Measurements from ENCODE around the gene PPFIA2. TPM values are rescaled to one million over a fixed set of nuclear protein-coding genes. Genes with fewer than 3 reads are reported as not detected.

The PPFIA2 gene
- total RNA-seq, 4 donors from 2014 or later = 1.7 to 3.9 (median 2.0) TPM

- Histone ChIP-seq H3K4me1 (no peaks in the 10 kb centered on the region), H3K4me3 (replicated peaks in 1 of 3) (no peak overlapping the region), H3K27me3 (no peaks in the 10 kb centered on the region), H3K36me3 (no peaks in the 10 kb centered on the region), H3K27ac (no peak overlapping the region), H3K9me3 (no peaks in the 10 kb centered on the region)
- intact Hi-C loops (cut with DNase I) = no loop called here
- 75 to 79% methylated on average over 3 of the region's 3 CpGs for WGBS, 2 donors
- DNase-seq = no peak
- TF ChIP-seq CTCF (IDR thresholded peaks at IDR 0.05) (no peak), POLR2A (IDR thresholded peaks at IDR 0.05) (no peak)
Observed at GRCh38 chr12:81573228-81573627, 185.9 kb downstream of the PPFIA2 start.

DNA sequence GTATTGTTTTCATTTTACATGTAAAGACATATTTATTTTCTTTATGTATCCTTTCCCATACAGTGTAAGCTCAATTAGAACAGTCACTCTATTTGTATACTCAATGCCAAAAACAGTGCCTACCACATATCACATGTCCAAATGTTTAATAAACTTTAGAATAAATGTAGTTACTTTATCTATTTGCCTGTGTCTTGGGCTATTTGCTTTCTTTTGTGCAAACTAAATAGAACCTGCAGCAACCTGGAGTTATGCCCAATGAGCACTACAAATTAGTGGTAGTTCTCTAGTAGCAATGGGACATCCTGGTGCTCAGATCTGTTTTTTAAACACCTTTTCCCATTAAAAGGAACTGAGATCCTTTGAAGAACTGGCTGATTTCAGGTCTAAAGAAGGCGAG is 186.7 kb downstream of the PPFIA2 start:
- intact Hi-C loops (cut with DNase I) = no loop called here
- no peaks in the 10 kb centered on the region for H3K9me3 ChIP-seq
- H3K36me3 ChIP-seq = no peaks in the 10 kb centered on the region
- WGBS, 2 donors = 52 to 61% methylated on average over 1 of the region's 1 CpG
- no peak overlapping the region for H3K27ac ChIP-seq
- no peak for DNase-seq
- H3K4me1 ChIP-seq = no peaks in the 10 kb centered on the region
- H3K27me3 ChIP-seq = no peaks in the 10 kb centered on the region
- TF ChIP-seq CTCF (IDR thresholded peaks at IDR 0.05) (no peak), POLR2A (IDR thresholded peaks at IDR 0.05) (no peak)
- no peak overlapping the region for H3K4me3 ChIP-seq (replicated peaks in 1 of 3)

- Histone ChIP-seq H3K4me3 (replicated peaks in 1 of 3) (no peak overlapping the region), H3K9me3 (no peaks in the 10 kb centered on the region), H3K27me3 (no peaks in the 10 kb centered on the region), H3K4me1 (no peaks in the 10 kb centered on the region), H3K36me3 (no peaks in the 10 kb centered on the region), H3K27ac (no peak overlapping the region)
- intact Hi-C loops (cut with DNase I) = no loop called here
- 83 to 87% methylated on average over 2 of the region's 2 CpGs for WGBS, 2 donors
- TF ChIP-seq POLR2A (IDR thresholded peaks at IDR 0.05) (no peak), CTCF (IDR thresholded peaks at IDR 0.05) (no peak)
- DNase-seq = no peak
Observed at GRCh38 chr12:81570234-81570633, 188.9 kb downstream of the PPFIA2 start.

- TF ChIP-seq CTCF (IDR thresholded peaks at IDR 0.05) (no peak), POLR2A (IDR thresholded peaks at IDR 0.05) (no peak)
- 77 to 82% methylated on average over 2 of the region's 2 CpGs for WGBS, 2 donors
- no peaks in the 10 kb centered on the region for H3K27me3 ChIP-seq
- intact Hi-C loops (cut with DNase I) = no loop called here
- H3K4me3 ChIP-seq (replicated peaks in 1 of 3) = no peak overlapping the region
- no peaks in the 10 kb centered on the region for H3K9me3 ChIP-seq
- H3K27ac ChIP-seq = no peak overlapping the region
- no peaks in the 10 kb centered on the region for H3K4me1 ChIP-seq
- no peak for DNase-seq
- H3K36me3 ChIP-seq = no peaks in the 10 kb centered on the region
Observed at GRCh38 chr12:81564237-81564636, 194.9 kb downstream of the PPFIA2 start.

DNA sequence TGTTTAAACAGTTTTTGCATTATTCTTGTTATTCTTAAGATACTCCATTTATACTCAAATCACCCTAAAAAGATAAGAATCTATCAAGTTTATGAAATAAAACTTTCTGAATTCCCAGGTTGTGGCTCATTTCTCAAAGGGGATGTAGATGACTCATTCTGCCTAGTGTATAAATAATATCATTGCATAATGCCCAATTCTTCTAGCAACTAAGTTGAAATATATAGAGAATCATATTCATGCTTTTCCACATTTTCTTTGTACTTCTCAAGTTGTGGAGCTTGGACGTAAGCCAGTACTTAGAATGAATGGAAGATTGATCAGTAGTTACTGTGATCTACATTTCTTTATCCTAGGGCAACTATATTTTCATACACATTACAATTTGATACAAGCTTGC is 201.1 kb downstream of the PPFIA2 start:
- Histone ChIP-seq H3K9me3 (no peaks in the 10 kb centered on the region), H3K36me3 (no peaks in the 10 kb centered on the region), H3K4me1 (no peaks in the 10 kb centered on the region), H3K27me3 (no peaks in the 10 kb centered on the region), H3K4me3 (replicated peaks in 1 of 3) (no peak overlapping the region), H3K27ac (no peak overlapping the region)
- DNase-seq = no peak
- intact Hi-C loops (cut with DNase I) = no loop called here
- WGBS, 2 donors = 85 to 87% methylated on average over 1 of the region's 1 CpG
- no peak for TF ChIP-seq POLR2A (IDR thresholded peaks at IDR 0.05)
- TF ChIP-seq CTCF (IDR thresholded peaks at IDR 0.05) = no peak
